ENCODE measurements around the gene TLR3.

TLR3 gene

DNA sequence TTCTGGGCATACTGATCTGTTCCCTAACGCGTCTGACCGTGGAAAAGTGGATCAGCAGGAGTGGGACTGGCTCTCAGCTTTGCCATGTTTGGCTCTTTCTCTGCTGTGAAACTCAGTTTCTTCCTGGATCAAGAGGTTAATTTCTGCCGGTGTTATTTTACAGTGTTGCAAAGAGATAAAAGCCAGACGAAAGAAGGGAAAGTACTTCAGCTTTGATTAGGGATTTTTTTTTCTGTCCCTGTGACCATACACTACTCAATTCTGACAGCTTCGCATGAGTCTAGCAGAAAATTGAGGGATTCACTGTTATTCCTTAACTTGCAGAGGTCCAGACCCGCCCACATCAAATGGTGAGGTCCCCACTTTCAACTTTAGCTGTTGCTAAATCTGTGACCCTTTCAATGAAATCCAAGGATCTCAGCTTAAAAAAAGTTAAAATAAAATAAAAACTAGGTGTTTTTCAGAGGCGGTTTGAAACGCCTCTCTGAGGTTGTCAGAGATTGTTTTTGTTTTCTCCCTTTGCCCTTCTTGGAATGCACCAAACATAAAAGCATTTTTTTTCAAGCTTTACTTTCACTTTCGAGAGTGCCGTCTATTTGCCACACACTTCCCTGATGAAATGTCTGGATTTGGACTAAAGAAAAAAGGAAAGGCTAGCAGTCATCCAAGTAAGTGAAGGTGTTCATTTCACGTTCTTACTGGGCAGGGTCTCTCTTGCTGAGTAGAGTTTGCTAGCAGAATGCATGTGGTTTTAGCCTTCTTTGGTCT is at the start of gene TLR3:
Gene TLR3, plus strand, starts transcription at position 576 of the 768 bp plus-strand sequence. CDS start 7,464 bp downstream, outside the sequence.
- peaks cover 9% of the 10 kb centered on the region; the same call in 1 of the 2 replicates for H3F3A ChIP-seq (ENCODE audit: insufficient read depth, low read length)

GRCh38 chr4:186019269-186019668 is 49.7 kb upstream of the TLR3 start:
- Histone ChIP-seq H4K20me1 (ENCODE audit: insufficient read depth, low read length) (no peaks in the 10 kb centered on the region), H3K4me2 (ENCODE audit: low read depth, low read length) (no peak overlapping the region), H3K36me3 (replicated peaks; ENCODE audit: insufficient read depth, low read length) (no peaks in the 10 kb centered on the region), H2AFZ (ENCODE audit: low read length) (no peak overlapping the region), H3F3A (ENCODE audit: insufficient read depth, low read length) (no peaks in the 10 kb centered on the region), H3K9me3 (replicated peaks; ENCODE audit: insufficient read depth, low read length) (no peaks in the 10 kb centered on the region), H3K4me1 (ENCODE audit: low read length) (no peaks in the 10 kb centered on the region), H3K27me3 (replicated peaks; ENCODE audit: insufficient read depth, low read length) (no peaks in the 10 kb centered on the region), H3K4me3 (ENCODE audit: low read length) (no peak overlapping the region), H3K27ac (ENCODE audit: low read length) (no peak overlapping the region), H3K9ac (ENCODE audit: low read length) (no peak overlapping the region), H3K79me2 (ENCODE audit: low read length) (no peaks in the 10 kb centered on the region), H3K9me2 (replicated peaks; ENCODE audit: insufficient read depth, low read length) (no peaks in the 10 kb centered on the region)
- TF ChIP-seq EZH2 (optimal IDR thresholded peaks at IDR 0.05; ENCODE audit: low read depth, low read length): no peak
- TF ChIP-seq, protein P1, sequence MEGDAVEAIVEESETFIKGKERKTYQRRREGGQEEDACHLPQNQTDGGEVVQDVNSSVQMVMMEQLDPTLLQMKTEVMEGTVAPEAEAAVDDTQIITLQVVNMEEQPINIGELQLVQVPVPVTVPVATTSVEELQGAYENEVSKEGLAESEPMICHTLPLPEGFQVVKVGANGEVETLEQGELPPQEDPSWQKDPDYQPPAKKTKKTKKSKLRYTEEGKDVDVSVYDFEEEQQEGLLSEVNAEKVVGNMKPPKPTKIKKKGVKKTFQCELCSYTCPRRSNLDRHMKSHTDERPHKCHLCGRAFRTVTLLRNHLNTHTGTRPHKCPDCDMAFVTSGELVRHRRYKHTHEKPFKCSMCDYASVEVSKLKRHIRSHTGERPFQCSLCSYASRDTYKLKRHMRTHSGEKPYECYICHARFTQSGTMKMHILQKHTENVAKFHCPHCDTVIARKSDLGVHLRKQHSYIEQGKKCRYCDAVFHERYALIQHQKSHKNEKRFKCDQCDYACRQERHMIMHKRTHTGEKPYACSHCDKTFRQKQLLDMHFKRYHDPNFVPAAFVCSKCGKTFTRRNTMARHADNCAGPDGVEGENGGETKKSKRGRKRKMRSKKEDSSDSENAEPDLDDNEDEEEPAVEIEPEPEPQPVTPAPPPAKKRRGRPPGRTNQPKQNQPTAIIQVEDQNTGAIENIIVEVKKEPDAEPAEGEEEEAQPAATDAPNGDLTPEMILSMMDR (IDR thresholded peaks at IDR 0.05; ENCODE audit: low read length): no peak
- no peak for TF ChIP-seq EZH2phosphoT487 (IDR thresholded peaks at IDR 0.05; ENCODE audit: low read length)
- DNase-seq: no peak

More for the DNA sequence above, at the start of gene TLR3:
- peaks cover 17% of the 10 kb centered on the region for H3K4me1 ChIP-seq (ENCODE audit: low read length)
- peak within 1 kb of the TSS; percentile 43; the same call in 1 of the 2 replicates for H3K9ac ChIP-seq (ENCODE audit: low read length)
- H2AFZ ChIP-seq (ENCODE audit: low read length): peak within 1 kb of the TSS; percentile 82
- H3K36me3 ChIP-seq (replicated peaks; ENCODE audit: insufficient read depth, low read length): no peaks in the 10 kb centered on the region
- no peaks in the 10 kb centered on the region for H3K9me3 ChIP-seq (replicated peaks; ENCODE audit: insufficient read depth, low read length)
- peak within 1 kb of the TSS; percentile 56 for H3K4me3 ChIP-seq (ENCODE audit: low read length)
- H3K27me3 ChIP-seq (replicated peaks; ENCODE audit: insufficient read depth, low read length): no peaks in the 10 kb centered on the region
- H3K4me2 ChIP-seq (ENCODE audit: low read depth, low read length): peak within 1 kb of the TSS; percentile 91
- no peak for TF ChIP-seq EZH2phosphoT487 (IDR thresholded peaks at IDR 0.05; ENCODE audit: low read length)
- no peak for TF ChIP-seq EZH2 (optimal IDR thresholded peaks at IDR 0.05; ENCODE audit: low read depth, low read length)
- TF ChIP-seq, protein P1 (IDR thresholded peaks at IDR 0.05; ENCODE audit: low read length): no peak
- peak; percentile 39 for DNase-seq
- no peak within 1 kb of the TSS for H3K27ac ChIP-seq (ENCODE audit: low read length)
- H4K20me1 ChIP-seq (ENCODE audit: insufficient read depth, low read length): no peaks in the 10 kb centered on the region
- H3K79me2 ChIP-seq (ENCODE audit: low read length): no peaks in the 10 kb centered on the region
- no peaks in the 10 kb centered on the region for H3K9me2 ChIP-seq (replicated peaks; ENCODE audit: insufficient read depth, low read length)

GRCh38 chr4:186020106-186020792 is 48.7 kb upstream of the TLR3 start:
- Histone ChIP-seq H3K4me2 (ENCODE audit: low read depth, low read length) (no peak overlapping the region), H3K4me1 (ENCODE audit: low read length) (no peaks in the 10 kb centered on the region), H3K9me2 (replicated peaks; ENCODE audit: insufficient read depth, low read length) (no peaks in the 10 kb centered on the region), H3K4me3 (ENCODE audit: low read length) (no peak overlapping the region), H3F3A (ENCODE audit: insufficient read depth, low read length) (no peaks in the 10 kb centered on the region), H3K9ac (ENCODE audit: low read length) (no peak overlapping the region), H4K20me1 (ENCODE audit: insufficient read depth, low read length) (no peaks in the 10 kb centered on the region), H3K9me3 (replicated peaks; ENCODE audit: insufficient read depth, low read length) (no peaks in the 10 kb centered on the region), H3K27ac (ENCODE audit: low read length) (no peak overlapping the region), H2AFZ (ENCODE audit: low read length) (no peak overlapping the region), H3K79me2 (ENCODE audit: low read length) (no peaks in the 10 kb centered on the region), H3K36me3 (replicated peaks; ENCODE audit: insufficient read depth, low read length) (no peaks in the 10 kb centered on the region), H3K27me3 (replicated peaks; ENCODE audit: insufficient read depth, low read length) (no peaks in the 10 kb centered on the region)
- TF ChIP-seq EZH2 (optimal IDR thresholded peaks at IDR 0.05; ENCODE audit: low read depth, low read length): no peak
- TF ChIP-seq, protein P1 (IDR thresholded peaks at IDR 0.05; ENCODE audit: low read length): no peak
- no peak for TF ChIP-seq EZH2phosphoT487 (IDR thresholded peaks at IDR 0.05; ENCODE audit: low read length)
- DNase-seq: no peak
